Panc1 (cell line): ENCODE measurements around the gene ADGRA1. TPM values are rescaled to one million over a fixed set of nuclear protein-coding genes. Genes with fewer than 3 reads are reported as not detected.

Experiments
- ATAC-seq: fragments of 200-7000 bp; cut with Tn5 transposase; 2 replicates; pipeline ENCODE4 v1.9.1; 2020; ENCODE audit warnings: mild to moderate bottlenecking, moderate library complexity
- BruUV-seq: library from RNA; stranded (reverse); fragments of 400-500 nt; replicated peaks from 2 replicates; lab custom pipeline; 2021; lab: Mats Ljungman, UMichigan
- CTCF ChIA-PET: fragments of 300-600 bp; sonication (Branson Sonifier 250); formaldehyde crosslinking; loops from one replicate; lab custom pipeline; 2022; ENCODE audit warnings: antibody characterized with exemption; lab: Charles Lee
- POLR2A ChIA-PET: fragments of 300-600 bp; sonication (Branson Sonifier 250); formaldehyde crosslinking; loops from one replicate; lab custom pipeline; 2022; ENCODE audit warnings: antibody characterized with exemption; lab: Charles Lee
- DNase-seq: peaks from one replicate; pipeline ENCODE4 v3.0.0-alpha.2; 2010; ENCODE audit warnings: low read depth, low spot score
- H3K27ac ChIP-seq: 2 replicates; pipeline ENCODE4 v1.5.1; 2011; ENCODE audit warnings: mild to moderate bottlenecking, low read length, inconsistent platforms
- H3K27me3 ChIP-seq: fragments of 200-500 bp; sonication (Bioruptor generic); 2 replicates; pipeline ENCODE4 v1.6.0; 2014; ENCODE audit warnings: low read length, inconsistent platforms; ENCODE audit not compliant: control insufficient read depth, insufficient read depth
- H3K36me3 ChIP-seq: fragments of 200-500 bp; sonication (Bioruptor generic); 2 replicates; pipeline ENCODE4 v1.5.1; 2014; ENCODE audit warnings: inconsistent platforms, mild to moderate bottlenecking, low read length, moderate library complexity; ENCODE audit not compliant: control insufficient read depth, insufficient read depth
- H3K4me1 ChIP-seq: 2 replicates; pipeline ENCODE4 v1.5.1; 2011; ENCODE audit warnings: inconsistent platforms, mild to moderate bottlenecking, low read length, moderate library complexity; ENCODE audit not compliant: control insufficient read depth, insufficient read depth
- H3K4me3 ChIP-seq, 2 experiments: 2 replicates each; pipeline ENCODE4 v1.5.1; 2011 to 2012; ENCODE audit warnings: low read depth in 2 of 2, low read length in 2 of 2, mild to moderate bottlenecking in 2 of 2, inconsistent platforms in 1 of 2, moderate library complexity in 1 of 2
- H3K9me3 ChIP-seq: fragments of 200-500 bp; sonication (Bioruptor generic); 2 replicates; pipeline ENCODE4 v1.5.1; 2014; ENCODE audit warnings: low read depth, mild to moderate bottlenecking, inconsistent platforms, low read length, moderate library complexity; ENCODE audit not compliant: control insufficient read depth, insufficient read depth
- POLR2AphosphoS5 ChIP-seq: IDR thresholded peaks from 2 replicates; pipeline ENCODE4 v1.6.1; 2012; ENCODE audit warnings: mild to moderate bottlenecking, low read depth, low read length, moderate library complexity
- SIN3A ChIP-seq: IDR thresholded peaks from 2 replicates; pipeline ENCODE4 v1.6.1; 2012; ENCODE audit warnings: low read depth, mild to moderate bottlenecking, low read length, moderate library complexity, borderline replicate concordance; ENCODE audit not compliant: insufficient read depth
- TCF7L2 ChIP-seq: IDR thresholded peaks from 2 replicates; pipeline ENCODE4 v1.6.1; 2011; ENCODE audit warnings: mild to moderate bottlenecking, low read depth, low read length, inconsistent platforms
- in situ Hi-C: cut with HindIII; loops from 2 replicates; pipeline ENCODE4 v1.10.0; 2016; ENCODE audit warnings: low sequenced_read_pairs, low pct_unique_long_range_greater_than_20kb
- intact Hi-C: fragments of 100-400 bp; cut with micrococcal nuclease; formaldehyde crosslinking; loops from one replicate; pipeline ENCODE4 v1.10.0; 2022; ENCODE audit not compliant: unreplicated experiment
- total RNA-seq: library from RNA; stranded (reverse); gene quantifications from one replicate; pipeline ENCODE4 v1.2.1, GENCODE V29; 2021; ENCODE audit not compliant: unreplicated experiment
- TF ChIP-seq, protein P1 (sequence below), 2 experiments: IDR thresholded peaks; 2 replicates each; pipeline ENCODE4 v1.6.1; 2011 to 2012; ENCODE audit warnings: low read depth in 2 of 2, control low read depth in 1 of 2, low read length in 1 of 2, mild to moderate bottlenecking in 1 of 2, moderate library complexity in 1 of 2; ENCODE audit not compliant: insufficient read depth in 1 of 2
- TF ChIP-seq, protein P2 (sequence below): fragments of 450-650 bp; IDR thresholded peaks from 2 replicates; pipeline ENCODE4 v1.5.1; 2017; ENCODE audit warnings: mild to moderate bottlenecking

Gene ADGRA1
- total RNA-seq, 1 experiment from 2014 or later: 0.05 TPM

DNA sequence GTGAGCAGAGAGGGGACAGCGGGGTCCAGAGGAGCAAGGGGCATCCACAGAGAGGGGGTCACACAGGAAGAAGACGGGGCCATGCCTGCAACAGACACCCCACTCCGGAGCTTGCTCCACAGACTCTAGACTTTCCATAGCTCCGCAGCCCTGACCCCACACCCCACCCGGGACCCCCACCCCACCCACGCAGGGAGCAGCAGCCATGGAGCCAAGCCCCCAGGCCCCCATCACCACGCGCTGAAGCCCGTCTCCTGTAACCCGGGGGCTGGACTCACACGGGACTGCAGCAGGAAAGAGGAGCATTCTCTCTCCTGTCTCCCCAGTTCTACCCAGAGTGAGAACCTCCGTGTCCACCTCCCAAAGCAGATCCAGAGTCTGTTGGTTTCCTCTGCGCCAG is 38.8 kb upstream of the ADGRA1 start:
- POLR2A ChIA-PET: no interaction called here

DNA sequence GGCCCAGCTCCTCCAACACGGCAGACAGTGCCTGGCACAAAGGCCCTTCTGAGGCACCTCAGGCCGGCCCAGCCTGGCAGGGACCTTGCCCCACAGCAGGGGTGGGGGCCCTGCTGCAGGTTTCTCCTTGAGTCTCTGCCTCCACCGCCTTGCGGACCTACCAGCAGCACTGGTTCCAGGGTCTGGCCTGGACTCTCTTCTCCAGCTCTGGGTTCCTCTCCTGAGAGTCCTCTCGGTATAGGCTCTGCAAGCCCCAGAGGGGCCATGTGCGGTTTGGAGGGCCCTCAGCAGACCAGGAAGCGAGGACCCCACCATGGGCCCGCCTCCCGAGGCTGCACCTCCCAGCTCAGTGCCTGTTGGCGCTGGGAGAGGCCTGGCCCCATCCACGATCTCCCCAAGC is 38.1 kb upstream of the ADGRA1 start:
- H3K27me3 ChIP-seq: peaks cover 9% of the 10 kb centered on the region; the same call in 1 of the 2 replicates
- no peak for DNase-seq
- TF ChIP-seq, protein P1, sequence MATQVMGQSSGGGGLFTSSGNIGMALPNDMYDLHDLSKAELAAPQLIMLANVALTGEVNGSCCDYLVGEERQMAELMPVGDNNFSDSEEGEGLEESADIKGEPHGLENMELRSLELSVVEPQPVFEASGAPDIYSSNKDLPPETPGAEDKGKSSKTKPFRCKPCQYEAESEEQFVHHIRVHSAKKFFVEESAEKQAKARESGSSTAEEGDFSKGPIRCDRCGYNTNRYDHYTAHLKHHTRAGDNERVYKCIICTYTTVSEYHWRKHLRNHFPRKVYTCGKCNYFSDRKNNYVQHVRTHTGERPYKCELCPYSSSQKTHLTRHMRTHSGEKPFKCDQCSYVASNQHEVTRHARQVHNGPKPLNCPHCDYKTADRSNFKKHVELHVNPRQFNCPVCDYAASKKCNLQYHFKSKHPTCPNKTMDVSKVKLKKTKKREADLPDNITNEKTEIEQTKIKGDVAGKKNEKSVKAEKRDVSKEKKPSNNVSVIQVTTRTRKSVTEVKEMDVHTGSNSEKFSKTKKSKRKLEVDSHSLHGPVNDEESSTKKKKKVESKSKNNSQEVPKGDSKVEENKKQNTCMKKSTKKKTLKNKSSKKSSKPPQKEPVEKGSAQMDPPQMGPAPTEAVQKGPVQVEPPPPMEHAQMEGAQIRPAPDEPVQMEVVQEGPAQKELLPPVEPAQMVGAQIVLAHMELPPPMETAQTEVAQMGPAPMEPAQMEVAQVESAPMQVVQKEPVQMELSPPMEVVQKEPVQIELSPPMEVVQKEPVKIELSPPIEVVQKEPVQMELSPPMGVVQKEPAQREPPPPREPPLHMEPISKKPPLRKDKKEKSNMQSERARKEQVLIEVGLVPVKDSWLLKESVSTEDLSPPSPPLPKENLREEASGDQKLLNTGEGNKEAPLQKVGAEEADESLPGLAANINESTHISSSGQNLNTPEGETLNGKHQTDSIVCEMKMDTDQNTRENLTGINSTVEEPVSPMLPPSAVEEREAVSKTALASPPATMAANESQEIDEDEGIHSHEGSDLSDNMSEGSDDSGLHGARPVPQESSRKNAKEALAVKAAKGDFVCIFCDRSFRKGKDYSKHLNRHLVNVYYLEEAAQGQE (IDR thresholded peaks at IDR 0.05; ENCODE audit: insufficient read depth in 1 of 2, low read depth in 2 of 2, low read length in 1 of 2): no peak
- no peak for TF ChIP-seq POLR2AphosphoS5
- no peak for TF ChIP-seq SIN3A
- no peak for TF ChIP-seq TCF7L2
- TF ChIP-seq, protein P2, sequence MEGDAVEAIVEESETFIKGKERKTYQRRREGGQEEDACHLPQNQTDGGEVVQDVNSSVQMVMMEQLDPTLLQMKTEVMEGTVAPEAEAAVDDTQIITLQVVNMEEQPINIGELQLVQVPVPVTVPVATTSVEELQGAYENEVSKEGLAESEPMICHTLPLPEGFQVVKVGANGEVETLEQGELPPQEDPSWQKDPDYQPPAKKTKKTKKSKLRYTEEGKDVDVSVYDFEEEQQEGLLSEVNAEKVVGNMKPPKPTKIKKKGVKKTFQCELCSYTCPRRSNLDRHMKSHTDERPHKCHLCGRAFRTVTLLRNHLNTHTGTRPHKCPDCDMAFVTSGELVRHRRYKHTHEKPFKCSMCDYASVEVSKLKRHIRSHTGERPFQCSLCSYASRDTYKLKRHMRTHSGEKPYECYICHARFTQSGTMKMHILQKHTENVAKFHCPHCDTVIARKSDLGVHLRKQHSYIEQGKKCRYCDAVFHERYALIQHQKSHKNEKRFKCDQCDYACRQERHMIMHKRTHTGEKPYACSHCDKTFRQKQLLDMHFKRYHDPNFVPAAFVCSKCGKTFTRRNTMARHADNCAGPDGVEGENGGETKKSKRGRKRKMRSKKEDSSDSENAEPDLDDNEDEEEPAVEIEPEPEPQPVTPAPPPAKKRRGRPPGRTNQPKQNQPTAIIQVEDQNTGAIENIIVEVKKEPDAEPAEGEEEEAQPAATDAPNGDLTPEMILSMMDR: no peak
- no peaks in the 10 kb centered on the region for H3K4me1 ChIP-seq
- ATAC-seq: no peak
- H3K4me3 ChIP-seq: no peak overlapping the region
- H3K36me3 ChIP-seq: no peaks in the 10 kb centered on the region
- CTCF ChIA-PET: no interaction called here
- H3K9me3 ChIP-seq: no peaks in the 10 kb centered on the region
- BruUV-seq: no TSS peak
- in situ Hi-C loops: no loop called here
- POLR2A ChIA-PET: no interaction called here
- intact Hi-C loops: no loop called here
- H3K27ac ChIP-seq: no peak overlapping the region

More for the DNA sequence above, 38.8 kb upstream of the ADGRA1 start:
- no peaks in the 10 kb centered on the region for H3K4me1 ChIP-seq
- CTCF ChIA-PET: no interaction called here
- no TSS peak for BruUV-seq
- peaks cover 5% of the 10 kb centered on the region; the same call in 1 of the 2 replicates for H3K27me3 ChIP-seq
- intact Hi-C loops (no loop called here), in situ Hi-C loops (no loop called here)
- H3K4me3 ChIP-seq: no peak overlapping the region
- no peaks in the 10 kb centered on the region for H3K36me3 ChIP-seq
- no peak overlapping the region for H3K27ac ChIP-seq
- DNase-seq: no peak
- ATAC-seq: no peak
- TF ChIP-seq TCF7L2: no peak
- TF ChIP-seq SIN3A: no peak
- TF ChIP-seq POLR2AphosphoS5: no peak
- TF ChIP-seq, protein P1 (IDR thresholded peaks at IDR 0.05; ENCODE audit: insufficient read depth in 1 of 2, low read depth in 2 of 2, low read length in 1 of 2): no peak
- TF ChIP-seq, protein P2: no peak
- H3K9me3 ChIP-seq: no peaks in the 10 kb centered on the region
